GM12892 (cell line): ENCODE data around the gene DNAH14.

Experiments used
- DNase-seq: peaks from one replicate; pipeline ENCODE4 v3.0.0; 2011; ENCODE audit not compliant: insufficient read length
- FAIRE-seq: peaks from 2 replicates; lab custom pipeline; 2011; peaks lifted over from hg19 to GRCh38; lab: Jason Lieb, UNC
- POLR2A ChIP-seq: IDR thresholded peaks from 2 replicates; pipeline ENCODE4 v1.6.1; 2011; ENCODE audit warnings: low read depth, low read length, control low read depth
- POLR2AphosphoS5 ChIP-seq: IDR thresholded peaks from 2 replicates; pipeline ENCODE4 v1.6.1; 2011; ENCODE audit warnings: low read depth, low read length, control low read depth
- TAF1 ChIP-seq: IDR thresholded peaks from 2 replicates; pipeline ENCODE4 v1.6.1; 2011; ENCODE audit warnings: low read depth, mild to moderate bottlenecking, control low read depth, low read length, borderline replicate concordance

Gene DNAH14

GRCh38 chr1:225431081-225431863, 501.8 kb downstream of the DNAH14 start:
- TF ChIP-seq POLR2AphosphoS5: no peak
- DNase-seq (no peak), FAIRE-seq (no peak)

GRCh38 chr1:225434046-225434445, 504.6 kb downstream of the DNAH14 start:
- DNase-seq (no peak), FAIRE-seq (no peak)
- no peak for TF ChIP-seq TAF1
- TF ChIP-seq POLR2AphosphoS5: no peak
- no peak for TF ChIP-seq POLR2A

GRCh38 chr1:225435076-225435475, 505.6 kb downstream of the DNAH14 start:
- no peak for TF ChIP-seq POLR2A
- TF ChIP-seq TAF1: no peak
- TF ChIP-seq POLR2AphosphoS5: no peak
- no peak for FAIRE-seq
- no peak for DNase-seq

DNA sequence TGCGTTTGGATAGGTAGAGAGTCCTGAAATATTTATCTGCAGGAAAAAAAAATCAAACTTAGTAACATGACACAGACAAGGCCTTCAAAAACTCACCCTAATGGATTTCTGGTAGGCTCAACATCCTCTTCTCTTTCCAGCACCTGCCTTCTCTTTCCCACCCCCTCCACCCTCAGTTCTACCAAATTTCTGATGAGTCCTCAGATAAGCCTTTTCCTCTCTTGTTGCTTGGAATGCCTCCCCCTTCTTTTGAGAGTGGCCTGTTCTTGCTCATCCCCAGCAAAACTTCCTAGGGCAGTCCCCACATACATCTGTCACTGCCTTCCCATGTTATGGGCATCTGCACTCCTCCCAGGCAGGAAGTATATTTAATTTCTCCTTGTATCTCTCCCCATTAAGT, 506.0 kb downstream of the DNAH14 start:
- no peak for TF ChIP-seq POLR2A
- no peak for TF ChIP-seq TAF1
- no peak for TF ChIP-seq POLR2AphosphoS5
- DNase-seq (no peak), FAIRE-seq (no peak)

- peak; percentile 27 for FAIRE-seq
- TF ChIP-seq POLR2AphosphoS5 (no peak), POLR2A (no peak), TAF1 (no peak)
- DNase-seq: no peak
Measured at GRCh38 chr1:225435957-225436392, 506.5 kb downstream of the DNAH14 start.

- DNase-seq: no peak
- TF ChIP-seq POLR2A (no peak), POLR2AphosphoS5 (no peak)
- no peak for FAIRE-seq
Measured at GRCh38 chr1:225437710-225438437, 508.4 kb downstream of the DNAH14 start.

GRCh38 chr1:225440380-225441221, 511.1 kb downstream of the DNAH14 start:
- no peak for DNase-seq
- no peak for TF ChIP-seq POLR2A
- TF ChIP-seq TAF1: no peak
- TF ChIP-seq POLR2AphosphoS5: no peak
- no peak for FAIRE-seq

- FAIRE-seq: no peak
- no peak for TF ChIP-seq POLR2A
- TF ChIP-seq POLR2AphosphoS5: no peak
- no peak for TF ChIP-seq TAF1
- no peak for DNase-seq
Measured at GRCh38 chr1:225441314-225442122, 512.0 kb downstream of the DNAH14 start.

DNA sequence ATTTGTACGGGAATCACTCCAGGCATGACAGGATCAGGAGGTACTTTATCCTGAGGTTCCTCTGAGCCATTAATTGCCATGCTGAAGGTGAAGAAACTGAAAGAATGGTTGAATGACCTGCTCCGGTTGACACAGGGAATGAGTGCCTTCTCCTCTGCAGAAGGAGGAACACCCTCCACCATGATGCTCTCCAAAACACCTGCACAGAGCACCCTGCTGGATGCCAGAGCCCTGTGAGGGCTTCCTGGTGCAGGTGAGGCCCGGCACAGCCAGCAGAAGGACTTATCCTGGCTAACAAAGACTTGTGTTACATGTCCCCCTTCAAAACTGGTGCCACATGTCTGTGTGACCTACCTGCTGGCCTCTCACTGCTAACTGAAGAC, 512.6 kb downstream of the DNAH14 start:
- DNase-seq: no peak
- no peak for FAIRE-seq

DNA sequence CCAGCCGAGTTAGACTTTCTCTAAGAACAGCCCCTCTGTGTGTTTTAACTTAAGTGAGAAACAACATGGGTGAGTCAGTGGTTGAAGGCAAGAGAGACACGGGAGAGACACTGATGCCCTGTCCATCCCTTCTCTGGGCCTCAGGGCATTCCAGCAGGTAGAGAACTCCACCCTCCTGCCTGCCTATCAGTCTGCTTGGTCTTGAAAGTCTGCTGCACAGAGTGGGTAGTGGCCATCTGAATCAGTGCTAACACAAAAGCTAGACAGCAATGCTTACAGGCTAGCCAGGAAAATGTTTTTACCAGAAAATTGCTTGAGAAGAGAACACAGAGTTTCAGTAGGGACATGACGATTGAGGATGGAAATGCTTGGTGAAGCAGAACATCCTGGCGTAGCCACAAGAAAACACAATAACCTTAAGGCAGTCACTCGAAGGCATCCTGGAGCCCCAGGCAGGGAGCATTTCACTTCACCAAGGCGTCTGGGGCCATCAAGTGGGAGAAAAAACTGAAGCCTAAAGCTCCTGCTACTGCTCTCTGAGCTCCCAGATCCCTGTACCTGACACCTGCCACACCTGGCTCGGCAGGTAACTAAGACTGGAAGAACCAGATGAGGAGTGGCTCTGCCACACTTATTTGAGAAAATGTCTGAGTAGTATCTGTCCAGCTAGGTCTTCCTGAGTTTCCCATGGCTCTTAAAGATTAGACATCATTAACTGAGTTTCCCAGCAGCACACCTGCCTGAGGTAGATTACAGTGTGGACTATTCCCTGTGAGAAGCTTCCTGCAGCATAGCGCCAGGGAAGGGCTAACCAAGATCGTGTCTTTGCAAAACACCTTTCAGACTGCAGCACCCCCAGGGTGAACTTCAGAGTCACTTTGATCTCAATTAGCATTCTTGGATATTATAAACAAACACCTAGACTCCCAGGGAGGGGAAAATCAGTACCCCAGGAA, 516.4 kb downstream of the DNAH14 start:
- TF ChIP-seq POLR2A (no peak), POLR2AphosphoS5 (no peak), TAF1 (no peak)
- FAIRE-seq (no peak), DNase-seq (no peak)

More for the DNA sequence above, 512.6 kb downstream of the DNAH14 start:
- TF ChIP-seq POLR2AphosphoS5 (no peak), POLR2A (no peak), TAF1 (no peak)
